AG09309 (cell line): ENCODE data around the gene APP.

ENCODE experiments used
- DNase-seq: peaks from one replicate; pipeline ENCODE4 v3.0.0-alpha.2; 2010; ENCODE audit warnings: low read depth
- H3K4me3 ChIP-seq: 2 replicates; pipeline ENCODE4 v1.5.1; 2011; ENCODE audit warnings: mild to moderate bottlenecking, low read depth, low read length, moderate library complexity; ENCODE audit not compliant: control insufficient read depth
- CTCF ChIP-seq: IDR thresholded peaks from 2 replicates; pipeline ENCODE4 v1.5.1; 2011; ENCODE audit warnings: mild to moderate bottlenecking, low read depth, low read length, inconsistent platforms; ENCODE audit not compliant: insufficient read depth, control insufficient read depth; ENCODE audit errors: missing control alignments

Gene APP

GRCh38 chr21:25888711-25889110, 281.9 kb downstream of the APP start:
- H3K4me3 ChIP-seq: no peak overlapping the region
- no peak for DNase-seq
- no peak for TF ChIP-seq CTCF

- TF ChIP-seq CTCF: no peak
- H3K4me3 ChIP-seq: no peak overlapping the region
- no peak for DNase-seq
Measured at GRCh38 chr21:25887646-25888306, 282.8 kb downstream of the APP start.

GRCh38 chr21:25887166-25887565, 283.4 kb downstream of the APP start:
- peak; percentile 4 for TF ChIP-seq CTCF
- DNase-seq: no peak
- H3K4me3 ChIP-seq: no peak overlapping the region

- no peak for TF ChIP-seq CTCF
- DNase-seq: no peak
Measured at GRCh38 chr21:25885880-25886279, 284.7 kb downstream of the APP start.

GRCh38 chr21:25885405-25885804, 285.2 kb downstream of the APP start:
- no peak overlapping the region for H3K4me3 ChIP-seq
- no peak for DNase-seq
- no peak for TF ChIP-seq CTCF

More at GRCh38 chr21:25885880-25886279, 284.7 kb downstream of the APP start:
- H3K4me3 ChIP-seq: no peak overlapping the region

GRCh38 chr21:25884311-25884710, 286.3 kb downstream of the APP start:
- TF ChIP-seq CTCF: no peak
- no peak overlapping the region for H3K4me3 ChIP-seq
- no peak for DNase-seq
